ENCODE data around the gene TTC3. TPM values are rescaled to one million over a fixed set of nuclear protein-coding genes. Genes with fewer than 3 reads are reported as not detected.
A peak's percentile ranks its signal among the peaks of the same experiment; 100 is the strongest.
"Not testable (repeated sequence)": the region's sequence is repeated elsewhere in the genome, so short reads cannot be mapped to it uniquely, and the experiment has no call there.

The TTC3 gene
- total RNA-seq, 1 donor from 2014 or later = 286 TPM

- H3K9me3 Mint-ChIP-seq = peaks cover 24% of the 10 kb centered on the region
- peaks cover 14% of the 10 kb centered on the region for H3K4me1 Mint-ChIP-seq
Measured at GRCh38 chr21:37136261-37136660, 63.2 kb downstream of the TTC3 start.

GRCh38 chr21:37136744-37137143, 63.7 kb downstream of the TTC3 start:
- Mint-ChIP-seq H3K27ac (no peak overlapping the region), H3K9me3 (peaks cover 24% of the 10 kb centered on the region), H3K4me3 (no peak overlapping the region), H3K4me1 (peaks cover 14% of the 10 kb centered on the region), H3K36me3 (peaks cover 57% of the 10 kb centered on the region), H3K27me3 (ENCODE audit: low read depth) (no peaks in the 10 kb centered on the region)
- no peak for DNase-seq (ENCODE audit: low spot score in 2 of 2, unreplicated experiment in 2 of 2)
- TF ChIP-seq CTCF (IDR thresholded peaks at IDR 0.05; ENCODE audit: unreplicated experiment) = no peak

More at GRCh38 chr21:37136261-37136660, 63.2 kb downstream of the TTC3 start:
- Mint-ChIP-seq H3K4me3 (no peak overlapping the region), H3K27ac (no peak overlapping the region), H3K27me3 (ENCODE audit: low read depth) (no peaks in the 10 kb centered on the region), H3K36me3 (peaks cover 59% of the 10 kb centered on the region)
- no peak for TF ChIP-seq CTCF (IDR thresholded peaks at IDR 0.05; ENCODE audit: unreplicated experiment)
- DNase-seq (ENCODE audit: low spot score in 2 of 2, unreplicated experiment in 2 of 2) = no peak

- Mint-ChIP-seq H3K9me3 (peaks cover 24% of the 10 kb centered on the region), H3K4me3 (no peak overlapping the region), H3K27me3 (ENCODE audit: low read depth) (no peaks in the 10 kb centered on the region), H3K27ac (peak overlapping the region; percentile 77), H3K4me1 (peaks cover 14% of the 10 kb centered on the region), H3K36me3 (peaks cover 60% of the 10 kb centered on the region)
- DNase-seq (ENCODE audit: low spot score in 2 of 2, unreplicated experiment in 2 of 2) = no peak
- TF ChIP-seq CTCF (IDR thresholded peaks at IDR 0.05; ENCODE audit: unreplicated experiment) = no peak
Measured at GRCh38 chr21:37139154-37139553, 66.1 kb downstream of the TTC3 start.

- Mint-ChIP-seq H3K27me3 (ENCODE audit: low read depth) (no peaks in the 10 kb centered on the region), H3K36me3 (peaks cover 62% of the 10 kb centered on the region), H3K4me1 (peaks cover 14% of the 10 kb centered on the region), H3K4me3 (no peak overlapping the region), H3K9me3 (peaks cover 24% of the 10 kb centered on the region), H3K27ac (peak overlapping the region; percentile 77)
- no peak for DNase-seq (ENCODE audit: low spot score in 2 of 2, unreplicated experiment in 2 of 2)
- no peak for TF ChIP-seq CTCF (IDR thresholded peaks at IDR 0.05; ENCODE audit: unreplicated experiment)
Measured at GRCh38 chr21:37139902-37140301, 66.8 kb downstream of the TTC3 start.

GRCh38 chr21:37143392-37143791, 70.3 kb downstream of the TTC3 start:
- not testable (repeated sequence) for DNase-seq (ENCODE audit: low spot score in 2 of 2, unreplicated experiment in 2 of 2); H3K9me3 Mint-ChIP-seq; H3K4me3 Mint-ChIP-seq; H3K27me3 Mint-ChIP-seq (ENCODE audit: low read depth); H3K27ac Mint-ChIP-seq
- Mint-ChIP-seq H3K36me3 (peaks cover 52% of the 10 kb centered on the region), H3K4me1 (peaks cover 13% of the 10 kb centered on the region)

GRCh38 chr21:37145635-37146111, 72.6 kb downstream of the TTC3 start:
- H3K27ac Mint-ChIP-seq = no peak overlapping the region
- DNase-seq (ENCODE audit: low spot score in 2 of 2, unreplicated experiment in 2 of 2) = no peak
- H3K4me1 Mint-ChIP-seq = no peaks in the 10 kb centered on the region
- no peaks in the 10 kb centered on the region for H3K9me3 Mint-ChIP-seq
- H3K27me3 Mint-ChIP-seq (ENCODE audit: low read depth) = no peaks in the 10 kb centered on the region
- H3K4me3 Mint-ChIP-seq = no peak overlapping the region
- no peak for TF ChIP-seq CTCF (IDR thresholded peaks at IDR 0.05; ENCODE audit: unreplicated experiment)
- peaks cover 65% of the 10 kb centered on the region for H3K36me3 Mint-ChIP-seq

Data from mesothelial cell of epicardium (in vitro differentiated cells).